Raji (cell line): Measurements from ENCODE around the gene SIRT5.

Experiments
- POLR2A ChIP-seq: IDR thresholded peaks from 2 replicates; pipeline ENCODE4 v1.6.1; 2011; ENCODE audit warnings: low read depth, low read length, control low read depth; ENCODE audit not compliant: insufficient read depth

SIRT5 gene

GRCh38 chr6:13539572-13539971 is 34.8 kb upstream of the SIRT5 start:
- no peak for TF ChIP-seq POLR2A

GRCh38 chr6:13541496-13541895 is 32.9 kb upstream of the SIRT5 start:
- no peak for TF ChIP-seq POLR2A

GRCh38 chr6:13544454-13545186 is 29.8 kb upstream of the SIRT5 start:
- no peak for TF ChIP-seq POLR2A

- no peak for TF ChIP-seq POLR2A
Measured at GRCh38 chr6:13545885-13546284, 28.5 kb upstream of the SIRT5 start.

DNA sequence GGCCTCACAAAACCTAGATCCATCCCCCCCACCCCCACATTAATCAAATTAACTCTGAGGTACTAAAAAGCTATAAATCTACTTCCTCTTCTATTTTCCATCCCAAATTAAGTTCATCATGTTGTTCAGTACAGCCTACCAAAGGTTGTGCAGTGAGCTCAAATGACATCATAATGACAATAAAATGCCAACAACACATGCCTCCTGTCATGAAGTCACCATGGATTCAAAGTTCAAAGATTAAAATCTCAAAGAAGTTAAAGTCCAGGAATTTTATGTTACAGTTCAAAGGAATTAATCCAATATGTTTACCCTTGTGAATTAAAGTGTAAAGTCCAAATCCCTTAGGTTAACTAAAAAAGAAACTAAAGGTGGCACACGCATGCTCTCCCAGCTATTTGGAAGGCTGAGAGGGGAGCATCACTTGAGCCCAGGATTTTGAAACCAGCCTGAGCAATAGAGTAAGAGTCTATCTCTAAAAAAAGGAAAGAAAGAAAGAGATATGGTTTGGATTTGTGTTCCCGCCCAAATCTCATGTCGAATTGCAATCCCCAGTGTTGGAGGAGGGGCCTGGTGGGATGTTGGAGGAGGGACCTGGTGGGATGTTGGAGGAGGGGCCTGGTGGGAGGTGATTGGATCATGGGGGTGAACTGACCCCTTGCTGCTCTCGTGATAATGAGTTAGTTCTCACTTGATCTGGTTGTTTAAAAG is 25.7 kb upstream of the SIRT5 start:
- no peak for TF ChIP-seq POLR2A

DNA sequence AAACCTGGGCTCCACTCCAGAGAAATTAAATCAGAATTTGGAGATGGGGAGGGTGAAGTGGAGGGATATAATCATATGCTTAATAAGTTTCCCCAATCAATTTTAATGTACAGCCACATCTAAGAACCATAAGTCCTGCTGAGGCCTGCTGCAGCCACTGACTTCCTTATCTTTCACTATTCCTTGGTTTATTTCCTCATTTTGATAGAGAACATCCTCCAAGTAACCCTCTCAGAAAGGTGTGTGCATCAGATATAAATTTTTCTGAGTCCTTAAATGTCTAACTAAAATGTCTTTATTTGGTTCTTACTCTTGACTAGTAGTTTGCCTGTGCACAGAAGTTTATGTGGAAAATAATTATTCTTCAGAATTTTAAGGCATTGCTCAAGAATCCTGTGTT is 23.7 kb upstream of the SIRT5 start:
- no peak for TF ChIP-seq POLR2A

GRCh38 chr6:13553646-13554045 is 20.8 kb upstream of the SIRT5 start:
- TF ChIP-seq POLR2A = no peak

DNA sequence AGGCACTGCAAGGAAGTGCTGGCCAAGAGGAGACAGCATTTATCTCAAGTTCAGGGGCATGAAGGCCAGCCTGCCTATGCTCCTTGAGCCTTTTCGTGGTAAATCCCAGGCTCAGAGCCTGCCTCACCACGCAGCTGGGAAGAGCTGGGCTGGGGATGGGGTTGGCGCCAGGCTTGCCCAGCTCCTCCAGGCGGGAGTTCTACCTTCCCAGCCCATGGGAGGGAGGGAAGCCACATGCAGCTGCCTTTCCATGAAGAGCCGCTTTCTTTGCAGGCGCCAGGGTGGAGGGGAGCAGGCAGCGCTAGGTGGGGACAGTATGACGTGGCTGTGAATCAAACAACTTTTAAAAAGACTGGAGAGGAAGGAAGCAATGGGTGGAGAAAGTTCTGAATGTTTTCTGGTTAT is 19.5 kb upstream of the SIRT5 start:
- TF ChIP-seq POLR2A = no peak

DNA sequence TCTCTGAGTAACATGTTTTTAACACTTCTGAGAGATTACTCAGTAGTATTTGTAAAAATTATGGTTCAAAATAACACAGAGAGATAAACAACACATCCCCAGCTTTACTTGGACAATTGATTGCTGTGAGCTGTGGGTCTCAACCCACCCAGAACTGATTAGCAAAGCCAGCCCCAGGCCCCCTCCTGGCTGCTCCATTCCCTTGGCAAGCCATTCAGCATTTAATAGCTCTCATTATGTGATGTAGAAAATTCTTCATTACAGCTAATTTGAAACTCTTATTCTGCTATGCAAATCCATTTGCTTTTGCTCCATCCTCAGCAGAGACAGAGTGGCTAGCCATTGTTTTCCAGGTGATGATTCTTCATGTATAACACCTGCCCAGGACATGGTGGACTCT is 16.6 kb upstream of the SIRT5 start:
- TF ChIP-seq POLR2A = no peak

- TF ChIP-seq POLR2A = no peak
Measured at GRCh38 chr6:13558718-13559117, 15.7 kb upstream of the SIRT5 start.

DNA sequence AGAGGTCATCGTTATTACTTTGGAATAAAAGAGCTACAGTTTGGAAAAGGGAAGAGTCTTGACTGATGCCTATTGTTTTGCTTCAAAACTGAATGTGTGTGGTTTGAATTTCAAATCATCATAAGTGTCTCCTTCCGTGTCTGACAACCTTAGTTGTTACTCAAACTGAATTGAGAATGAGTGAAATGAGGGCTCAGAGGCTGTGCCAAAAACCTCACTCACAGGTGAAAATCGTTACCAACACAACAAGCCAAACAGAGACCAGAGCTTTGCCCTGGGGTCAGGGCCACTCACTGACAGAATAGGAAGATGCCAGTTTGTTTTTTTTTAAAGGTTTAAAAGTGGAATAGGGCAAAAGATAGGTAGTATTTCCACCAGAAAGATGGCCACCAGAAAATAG is 15.2 kb upstream of the SIRT5 start:
- TF ChIP-seq POLR2A = no peak

GRCh38 chr6:13559968-13560650 is 14.3 kb upstream of the SIRT5 start:
- TF ChIP-seq POLR2A = no peak

GRCh38 chr6:13560651-13561044 is 13.8 kb upstream of the SIRT5 start:
- TF ChIP-seq POLR2A = no peak

DNA sequence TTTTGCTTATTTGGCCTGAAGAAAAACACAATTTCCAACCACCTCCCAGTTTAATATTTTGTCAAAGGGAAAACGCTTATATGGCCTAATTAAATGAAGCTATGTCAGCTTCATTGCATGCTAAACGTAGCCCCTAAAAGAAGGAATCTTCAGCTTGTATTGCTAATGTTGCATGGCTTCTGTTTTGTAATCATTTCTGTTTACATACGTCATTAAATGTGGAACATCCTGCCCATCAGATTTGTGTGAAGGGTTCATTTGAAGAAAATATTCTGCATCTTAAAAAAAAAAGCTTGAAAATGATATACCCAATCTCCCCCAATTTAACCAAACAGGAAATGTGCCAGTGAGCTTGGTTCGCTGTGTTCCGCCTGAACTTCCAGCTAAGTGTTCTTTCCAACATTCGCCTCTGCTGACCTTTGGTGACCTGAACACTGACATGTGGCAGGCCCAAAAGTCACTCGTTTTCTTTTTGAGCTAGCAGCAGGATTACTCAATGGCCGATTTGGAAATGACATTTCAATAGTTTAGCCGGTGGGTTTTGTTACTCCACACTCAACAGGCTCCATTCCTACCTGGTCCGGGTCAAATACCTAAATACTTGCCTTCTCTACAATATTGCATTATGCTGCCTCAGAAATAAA is 12.7 kb upstream of the SIRT5 start:
- TF ChIP-seq POLR2A = no peak

GRCh38 chr6:13563009-13563408 is 11.4 kb upstream of the SIRT5 start:
- TF ChIP-seq POLR2A = no peak

DNA sequence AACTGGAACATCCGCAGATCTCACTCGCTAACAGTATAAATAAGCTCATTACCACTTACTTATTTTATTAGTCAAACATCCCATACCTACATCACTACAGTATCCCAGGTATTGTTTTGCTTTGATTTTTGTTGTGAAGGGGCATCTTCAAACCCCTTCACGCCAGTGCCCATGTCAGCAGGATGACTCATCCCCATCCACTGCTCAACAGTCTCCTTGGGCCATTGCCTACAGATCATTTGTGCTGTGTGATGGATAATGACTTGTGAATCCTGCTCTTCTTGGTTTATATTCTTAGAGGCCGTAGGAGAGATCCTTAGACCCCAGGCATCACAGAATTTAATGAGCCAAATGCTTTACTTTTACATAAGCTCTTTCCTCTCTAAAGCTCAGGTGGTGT is 8.5 kb upstream of the SIRT5 start:
- TF ChIP-seq POLR2A = no peak
